ENCODE results near the gene SIN3B.

Gene SIN3B

GRCh38 chr19:16911046-16911445 lies 81.8 kb downstream of the SIN3B start:
- Histone ChIP-seq H3K4me1 (ENCODE audit: low read length) (no peaks in the 10 kb centered on the region), H3K79me2 (ENCODE audit: low read length) (no peaks in the 10 kb centered on the region), H3K9me2 (replicated peaks; ENCODE audit: insufficient read depth, low read length) (no peaks in the 10 kb centered on the region), H3K4me2 (ENCODE audit: low read depth, low read length) (no peak overlapping the region), H3K36me3 (replicated peaks; ENCODE audit: insufficient read depth, low read length) (no peaks in the 10 kb centered on the region), H2AFZ (ENCODE audit: low read length) (no peak overlapping the region), H3K9me3 (replicated peaks; ENCODE audit: insufficient read depth, low read length) (no peaks in the 10 kb centered on the region), H3K27ac (ENCODE audit: low read length) (no peak overlapping the region), H3K9ac (ENCODE audit: low read length) (no peak overlapping the region), H3F3A (ENCODE audit: insufficient read depth, low read length) (no peaks in the 10 kb centered on the region), H4K20me1 (ENCODE audit: insufficient read depth, low read length) (no peaks in the 10 kb centered on the region), H3K27me3 (replicated peaks; ENCODE audit: insufficient read depth, low read length) (peaks cover 56% of the 10 kb centered on the region), H3K4me3 (ENCODE audit: low read length) (no peak overlapping the region)
- no peak for TF ChIP-seq CTCF (IDR thresholded peaks at IDR 0.05; ENCODE audit: low read length)
- TF ChIP-seq EZH2phosphoT487 (IDR thresholded peaks at IDR 0.05; ENCODE audit: low read length) = no peak
- no peak for TF ChIP-seq EZH2 (optimal IDR thresholded peaks at IDR 0.05; ENCODE audit: low read depth, low read length)
- no peak for DNase-seq

- no peak overlapping the region for H3K4me2 ChIP-seq (ENCODE audit: low read depth, low read length)
- no peak overlapping the region for H2AFZ ChIP-seq (ENCODE audit: low read length)
- no peaks in the 10 kb centered on the region for H3K9me2 ChIP-seq (replicated peaks; ENCODE audit: insufficient read depth, low read length)
- H3F3A ChIP-seq (ENCODE audit: insufficient read depth, low read length) = no peaks in the 10 kb centered on the region
- no peak for TF ChIP-seq EZH2 (optimal IDR thresholded peaks at IDR 0.05; ENCODE audit: low read depth, low read length)
- H3K36me3 ChIP-seq (replicated peaks; ENCODE audit: insufficient read depth, low read length) = no peaks in the 10 kb centered on the region
- no peak overlapping the region for H3K27ac ChIP-seq (ENCODE audit: low read length)
- H3K4me1 ChIP-seq (ENCODE audit: low read length) = no peaks in the 10 kb centered on the region
- H3K79me2 ChIP-seq (ENCODE audit: low read length) = no peaks in the 10 kb centered on the region
- no peak overlapping the region for H3K4me3 ChIP-seq (ENCODE audit: low read length)
- no peaks in the 10 kb centered on the region for H3K9me3 ChIP-seq (replicated peaks; ENCODE audit: insufficient read depth, low read length)
- DNase-seq = no peak
- no peaks in the 10 kb centered on the region for H4K20me1 ChIP-seq (ENCODE audit: insufficient read depth, low read length)
- no peak overlapping the region for H3K9ac ChIP-seq (ENCODE audit: low read length)
- H3K27me3 ChIP-seq (replicated peaks; ENCODE audit: insufficient read depth, low read length) = peaks cover 68% of the 10 kb centered on the region
These were observed 83.6 kb downstream of the SIN3B start for GRCh38 chr19:16912780-16913179.

- H3K4me2 ChIP-seq (ENCODE audit: low read depth, low read length) = no peak overlapping the region
- DNase-seq = no peak
- H3K27ac ChIP-seq (ENCODE audit: low read length) = no peak overlapping the region
- H3K36me3 ChIP-seq (replicated peaks; ENCODE audit: insufficient read depth, low read length) = no peaks in the 10 kb centered on the region
- H3K9me3 ChIP-seq (replicated peaks; ENCODE audit: insufficient read depth, low read length) = no peaks in the 10 kb centered on the region
- no peaks in the 10 kb centered on the region for H4K20me1 ChIP-seq (ENCODE audit: insufficient read depth, low read length)
- no peak for TF ChIP-seq EZH2phosphoT487 (IDR thresholded peaks at IDR 0.05; ENCODE audit: low read length)
- no peak for TF ChIP-seq EZH2 (optimal IDR thresholded peaks at IDR 0.05; ENCODE audit: low read depth, low read length)
- no peak for TF ChIP-seq CTCF (IDR thresholded peaks at IDR 0.05; ENCODE audit: low read length)
- no peak overlapping the region for H3K9ac ChIP-seq (ENCODE audit: low read length)
- H3K79me2 ChIP-seq (ENCODE audit: low read length) = no peaks in the 10 kb centered on the region
- H3K27me3 ChIP-seq (replicated peaks; ENCODE audit: insufficient read depth, low read length) = peaks cover 73% of the 10 kb centered on the region
- H3F3A ChIP-seq (ENCODE audit: insufficient read depth, low read length) = no peaks in the 10 kb centered on the region
- no peak overlapping the region for H3K4me3 ChIP-seq (ENCODE audit: low read length)
- H3K9me2 ChIP-seq (replicated peaks; ENCODE audit: insufficient read depth, low read length) = no peaks in the 10 kb centered on the region
- H3K4me1 ChIP-seq (ENCODE audit: low read length) = no peaks in the 10 kb centered on the region
- no peak overlapping the region for H2AFZ ChIP-seq (ENCODE audit: low read length)
These were observed 85.2 kb downstream of the SIN3B start for GRCh38 chr19:16914421-16914820.

GRCh38 chr19:16915135-16915534 lies 85.9 kb downstream of the SIN3B start:
- TF ChIP-seq CTCF (IDR thresholded peaks at IDR 0.05; ENCODE audit: low read length) (no peak), EZH2 (optimal IDR thresholded peaks at IDR 0.05; ENCODE audit: low read depth, low read length) (no peak), EZH2phosphoT487 (IDR thresholded peaks at IDR 0.05; ENCODE audit: low read length) (no peak)
- DNase-seq = no peak
- Histone ChIP-seq H3K27me3 (replicated peaks; ENCODE audit: insufficient read depth, low read length) (peaks cover 79% of the 10 kb centered on the region), H3K4me2 (ENCODE audit: low read depth, low read length) (no peak overlapping the region), H3K79me2 (ENCODE audit: low read length) (no peaks in the 10 kb centered on the region), H3K27ac (ENCODE audit: low read length) (no peak overlapping the region), H3K9me2 (replicated peaks; ENCODE audit: insufficient read depth, low read length) (no peaks in the 10 kb centered on the region), H4K20me1 (ENCODE audit: insufficient read depth, low read length) (no peaks in the 10 kb centered on the region), H3K9me3 (replicated peaks; ENCODE audit: insufficient read depth, low read length) (no peaks in the 10 kb centered on the region), H3K9ac (ENCODE audit: low read length) (no peak overlapping the region), H2AFZ (ENCODE audit: low read length) (no peak overlapping the region), H3K4me3 (ENCODE audit: low read length) (no peak overlapping the region), H3K36me3 (replicated peaks; ENCODE audit: insufficient read depth, low read length) (no peaks in the 10 kb centered on the region), H3K4me1 (ENCODE audit: low read length) (no peaks in the 10 kb centered on the region), H3F3A (ENCODE audit: insufficient read depth, low read length) (no peaks in the 10 kb centered on the region)
